Neural cell (in vitro differentiated cells): ENCODE data around the gene SDK1.

Experiments
- CTCF ChIP-seq: fragments of 450-650 bp; IDR thresholded peaks from 2 replicates; pipeline ENCODE4 v1.5.1; 2014; ENCODE audit warnings: antibody characterized with exemption, mild to moderate bottlenecking, moderate library complexity; ENCODE audit not compliant: poor library complexity, severe bottlenecking
- POLR2AphosphoS5 ChIP-seq: IDR thresholded peaks from 2 replicates; pipeline ENCODE4 v1.6.1; 2012
- SMC3 ChIP-seq: fragments of 450-650 bp; conservative IDR thresholded peaks from 2 replicates; pipeline ENCODE4 v1.6.1; 2014; ENCODE audit warnings: antibody characterized with exemption, mild to moderate bottlenecking, moderate library complexity; ENCODE audit not compliant: poor library complexity

GRCh38 chr7:3683546-3684539 is 382.8 kb downstream of the SDK1 start:
- TF ChIP-seq CTCF (no peak), POLR2AphosphoS5 (no peak), SMC3 (no peak)
